ENCODE results near the gene VEGFA.

The VEGFA gene

DNA sequence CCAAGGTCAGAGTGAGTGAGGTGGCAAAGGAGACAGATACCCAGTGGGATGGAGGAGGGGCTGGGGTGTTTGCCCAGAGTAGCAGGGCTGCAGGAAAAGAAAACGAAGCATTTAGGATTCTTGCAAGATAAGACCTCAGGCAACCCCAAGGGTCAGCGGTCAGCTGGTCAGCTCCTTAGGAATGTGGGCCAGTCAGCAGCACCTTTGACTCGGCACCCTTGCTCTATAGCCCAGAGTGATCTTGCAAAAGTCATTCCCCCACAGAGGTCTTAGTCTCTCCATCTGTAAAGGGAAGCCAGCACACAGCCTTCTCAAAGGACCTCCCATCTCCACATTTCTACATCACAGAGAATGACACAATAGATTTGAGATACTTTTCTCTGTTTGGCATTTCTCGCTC is 56.7 kb downstream of the VEGFA start:
- no peak for DNase-seq

DNA sequence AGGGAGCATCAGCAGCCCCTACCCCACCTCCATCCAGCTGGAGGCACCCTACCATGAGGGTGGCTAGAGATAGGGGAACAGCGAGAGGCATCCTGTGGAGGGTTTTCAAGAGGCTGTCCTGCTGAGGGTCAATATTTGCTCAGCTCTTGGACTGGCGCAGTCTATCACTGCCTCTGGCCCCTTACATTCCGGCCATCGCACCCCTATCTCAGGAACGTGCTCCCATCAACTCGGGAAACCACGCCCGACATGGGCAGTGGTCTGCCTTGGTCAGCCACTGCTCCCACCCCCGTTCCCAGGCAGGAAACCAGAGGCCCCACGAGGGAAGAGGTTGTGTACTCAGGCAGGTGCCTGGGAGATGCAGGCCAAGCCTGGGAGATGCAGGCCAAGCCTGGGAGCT is 57.9 kb downstream of the VEGFA start:
- no peak for DNase-seq

DNA sequence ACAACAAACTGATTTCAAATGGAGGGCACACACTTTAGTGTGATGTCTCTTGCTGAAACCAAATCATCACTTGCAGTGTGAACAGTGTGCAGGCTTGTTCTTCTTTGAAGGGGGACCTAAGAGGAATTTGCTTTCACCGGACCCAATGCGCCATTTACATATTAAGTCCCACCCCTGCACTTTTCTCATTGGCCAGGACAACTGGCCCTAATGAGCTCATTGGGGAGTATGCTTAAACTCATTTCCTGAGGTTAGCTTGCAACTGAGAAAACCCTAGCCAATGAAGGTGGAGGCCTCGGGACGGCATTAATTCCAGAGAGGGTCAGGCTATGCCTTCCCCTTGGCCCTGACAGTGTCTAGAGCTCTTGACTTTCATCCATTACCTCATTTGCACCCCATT is 58.7 kb downstream of the VEGFA start:
- no peak for DNase-seq

DNA sequence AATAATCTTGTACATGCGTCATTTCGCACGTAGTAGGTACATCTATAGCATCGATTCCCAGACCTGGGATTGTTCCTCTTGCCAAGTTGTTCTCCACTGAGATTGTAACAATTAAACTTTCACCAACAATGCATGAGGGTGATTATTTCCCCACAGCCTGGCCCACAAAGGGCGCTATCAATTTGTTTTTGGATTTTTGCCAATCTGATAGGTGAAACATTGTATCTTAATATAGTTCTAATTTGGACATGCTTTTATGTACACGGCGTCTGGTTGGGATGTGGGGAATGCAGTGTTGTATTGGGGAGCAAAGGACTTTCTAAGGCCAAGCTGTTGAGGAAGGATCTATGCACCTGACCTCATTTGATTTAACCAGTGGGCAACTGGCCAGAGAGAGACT is 59.5 kb downstream of the VEGFA start:
- DNase-seq = no peak

DNA sequence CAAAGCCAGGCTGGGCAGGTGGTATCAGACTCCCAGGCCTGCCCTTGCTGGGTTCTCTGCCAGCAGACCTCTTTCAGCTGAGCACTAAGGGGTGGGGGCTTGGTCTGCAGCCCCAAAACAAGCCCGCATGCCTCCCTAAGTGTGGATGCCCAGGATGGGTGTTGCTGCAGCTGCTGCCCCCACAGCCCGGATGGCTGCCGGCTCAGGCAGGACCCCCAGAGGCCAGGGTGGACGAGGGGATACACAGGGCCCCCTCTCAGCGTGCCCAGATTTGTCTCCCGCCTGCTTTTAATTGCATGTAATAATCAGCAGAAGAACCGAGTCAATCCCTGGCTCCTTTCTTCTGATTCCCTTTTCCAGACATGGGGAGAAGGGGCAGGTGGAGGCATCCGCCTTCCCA is 60.8 kb downstream of the VEGFA start:
- no peak for DNase-seq

DNA sequence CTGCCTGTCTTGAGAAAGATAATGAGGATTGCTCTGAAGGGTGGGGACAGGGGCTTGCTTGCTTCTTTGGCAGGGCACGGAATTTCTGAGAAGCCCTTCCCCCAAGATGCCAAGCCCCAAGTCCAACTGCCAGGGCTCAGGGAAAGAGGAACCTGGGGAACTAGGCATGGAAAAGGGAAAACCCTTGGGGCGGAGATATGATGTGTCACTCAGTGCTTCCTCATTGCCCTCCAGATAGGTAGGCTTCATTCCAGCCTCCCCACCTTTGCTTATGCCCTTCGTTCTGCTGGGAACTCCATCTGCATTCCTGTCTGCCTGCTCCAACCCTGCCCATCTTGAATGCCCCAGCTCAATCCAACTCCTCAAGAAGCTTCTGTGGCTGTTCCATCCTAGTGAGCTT is 61.2 kb downstream of the VEGFA start:
- DNase-seq = no peak

DNA sequence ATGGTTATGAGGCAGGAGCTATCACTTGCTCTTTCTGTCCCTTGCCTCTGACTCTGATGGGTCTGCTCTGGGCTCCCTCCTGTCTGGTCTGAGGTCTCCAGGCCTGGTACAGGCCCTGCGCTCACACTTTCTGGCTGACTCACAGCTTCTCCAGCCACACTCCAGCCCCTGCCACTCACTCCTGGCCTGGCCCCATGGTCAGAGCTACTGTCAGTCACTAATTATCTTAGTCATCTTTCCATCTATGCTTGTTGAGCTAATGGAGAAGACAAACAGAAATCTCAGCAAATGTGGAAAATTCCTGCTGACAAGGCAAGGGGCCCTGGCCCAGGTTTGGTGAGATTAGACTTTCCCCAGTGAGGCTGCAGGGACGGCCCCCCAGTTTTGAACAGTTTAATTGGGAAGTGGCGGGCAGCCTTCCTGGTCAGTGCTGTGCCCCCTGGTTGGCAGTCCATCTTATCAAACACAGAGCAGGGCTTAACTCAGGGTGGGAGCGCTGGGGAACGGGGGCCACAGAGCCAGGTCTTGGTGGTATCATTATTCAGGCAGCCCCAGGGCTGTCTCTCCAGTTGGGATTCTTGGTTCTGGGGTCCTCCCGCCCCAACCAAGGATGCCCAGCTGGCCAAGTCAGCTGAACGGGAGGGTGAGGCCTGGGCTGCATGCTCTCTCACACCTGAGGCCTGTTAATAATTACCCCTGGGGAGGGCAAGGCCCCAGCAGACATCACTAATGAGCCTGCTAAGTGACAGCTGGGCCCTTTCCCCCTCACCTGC is 63.4 kb downstream of the VEGFA start:
- no peak for DNase-seq

DNA sequence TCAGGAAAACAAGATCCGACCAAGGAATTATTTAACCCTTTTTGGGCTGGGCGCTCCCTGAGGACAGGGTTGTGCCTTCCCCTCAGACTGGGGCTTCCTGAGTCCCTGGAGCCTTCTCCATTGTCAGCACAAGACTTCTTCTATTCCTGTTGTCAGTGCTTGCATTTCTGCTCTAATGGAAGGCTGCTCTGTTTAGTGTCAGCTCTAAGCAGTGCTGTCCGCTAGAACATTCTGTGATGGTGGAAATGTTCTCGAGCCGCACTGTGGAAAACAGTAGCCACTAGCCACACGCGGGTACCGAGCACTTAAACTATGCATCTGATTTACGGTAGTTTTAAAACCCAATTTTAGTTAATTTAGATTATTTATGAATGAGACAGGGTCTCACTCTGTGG is 64.0 kb downstream of the VEGFA start:
- DNase-seq = no peak

DNA sequence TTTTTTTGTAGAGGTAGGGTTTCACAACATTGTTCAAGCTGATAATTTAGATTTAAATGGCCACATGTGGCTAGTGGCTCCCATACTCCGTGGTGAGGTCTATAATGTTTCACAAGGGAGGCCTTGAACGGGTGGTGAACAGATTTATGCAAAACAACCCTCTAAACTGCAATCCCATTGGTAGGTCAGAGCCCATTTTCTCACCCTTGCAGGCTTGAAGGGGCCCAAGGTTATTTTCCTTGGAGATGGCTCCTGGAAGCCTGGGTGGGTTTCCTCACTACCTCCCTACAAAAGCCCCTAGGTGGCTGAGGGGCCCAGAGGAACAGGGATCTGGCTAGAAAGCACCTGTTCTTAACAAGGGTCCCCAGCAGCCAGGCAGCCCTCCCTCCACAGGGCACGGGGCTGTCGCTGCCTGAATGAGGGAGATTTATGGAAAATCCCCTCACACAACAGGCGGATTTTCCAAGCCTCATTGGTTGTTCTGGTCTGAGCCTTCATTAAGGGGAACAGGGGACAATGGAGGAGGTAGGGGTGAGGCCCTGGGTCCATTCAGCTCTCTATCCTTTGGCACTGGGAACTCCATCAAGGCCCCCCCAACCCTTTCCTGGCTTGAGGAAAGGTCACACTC is 64.6 kb downstream of the VEGFA start:
- no peak for DNase-seq

DNA sequence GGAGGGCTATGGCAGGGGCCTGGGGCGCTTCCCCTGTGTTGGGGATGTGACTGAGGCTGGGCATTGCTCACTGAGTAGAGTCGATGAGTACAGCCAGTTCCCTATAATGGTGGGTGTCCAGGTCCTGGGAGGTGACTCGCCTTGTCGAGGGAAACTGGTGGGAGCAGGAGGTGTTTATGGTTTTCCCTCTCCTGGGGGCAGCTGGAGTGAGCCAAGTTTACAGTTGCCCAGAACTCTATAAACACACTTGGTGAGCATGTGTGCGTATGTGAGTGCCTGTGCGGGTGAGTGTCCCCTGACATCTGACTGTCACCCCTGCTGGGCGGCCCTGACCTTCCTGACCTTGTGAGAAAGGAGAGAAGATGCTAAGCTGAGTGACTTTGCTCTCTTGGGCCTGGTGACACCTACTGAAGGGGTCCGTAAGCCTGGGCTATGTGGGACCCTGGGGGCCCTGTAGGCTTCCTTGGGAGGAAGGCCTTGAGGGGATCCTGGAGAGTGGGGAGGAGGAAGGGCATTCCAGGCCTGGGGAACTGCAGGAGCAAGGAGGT is 65.9 kb downstream of the VEGFA start:
- DNase-seq = no peak

Data from stimulated activated naive CD4-positive, alpha-beta T cell treated with Interleukin-2 at 50 U/mL for 16 hours (primary cell).